ENCODE data around the gene KANK2. TPM values are rescaled to one million over a fixed set of nuclear protein-coding genes. Genes with fewer than 3 reads are reported as not detected.
"Not testable (repeated sequence)": the region's sequence is repeated elsewhere in the genome, so short reads cannot be mapped to it uniquely, and the experiment has no call there.

The KANK2 gene
- total RNA-seq, 1 donor from 2014 or later, result 2.7 TPM

DNA sequence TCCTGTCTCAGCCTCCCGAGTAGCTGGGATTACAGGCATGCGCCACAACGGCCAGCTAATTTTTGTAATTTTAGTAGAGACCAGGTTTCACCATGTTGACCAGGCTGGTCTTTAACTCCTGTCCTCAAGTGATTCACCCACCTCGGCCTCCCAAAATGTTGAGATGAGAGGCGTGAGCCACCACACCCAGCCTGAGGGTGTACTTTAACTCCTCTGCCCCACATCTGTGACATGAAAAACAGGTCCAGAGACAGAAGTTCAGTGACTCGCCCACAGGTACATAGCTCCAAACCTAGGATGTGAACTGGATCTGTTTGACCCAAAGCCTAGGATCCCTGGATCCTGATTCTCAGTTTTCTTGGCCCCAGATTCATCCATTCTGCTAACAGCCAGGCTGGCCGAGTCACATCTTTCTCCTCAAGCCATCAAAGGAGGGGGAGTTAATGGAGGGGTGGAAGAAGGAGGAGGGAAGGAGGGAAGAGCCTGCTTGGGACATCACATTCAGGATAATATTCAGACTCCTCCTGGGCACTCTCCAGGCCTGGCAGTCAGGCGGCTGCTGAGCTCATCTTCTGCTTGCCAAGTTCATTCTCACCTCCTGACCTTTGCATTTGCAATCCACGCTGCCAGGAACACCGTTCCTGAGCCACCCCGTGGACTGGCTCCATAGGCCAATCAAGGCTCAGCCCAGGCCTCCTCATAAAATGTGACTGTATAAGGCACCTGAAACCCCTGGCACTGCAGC, 44.9 kb downstream of the KANK2 start:
- Mint-ChIP-seq H3K4me3 (peak overlapping the region; percentile 45), H3K27me3 (ENCODE audit: insufficient read depth) (no peaks in the 10 kb centered on the region), H3K9me3 (no peaks in the 10 kb centered on the region), H3K27ac (no peak overlapping the region), H3K4me1 (ENCODE audit: low read depth) (peaks cover 7% of the 10 kb centered on the region), H3K36me3 (ENCODE audit: low read depth) (peaks cover 20% of the 10 kb centered on the region)
- intact Hi-C loops (cut with micrococcal nuclease), result no loop called here
- no peak for DNase-seq (ENCODE audit: low spot score)

DNA sequence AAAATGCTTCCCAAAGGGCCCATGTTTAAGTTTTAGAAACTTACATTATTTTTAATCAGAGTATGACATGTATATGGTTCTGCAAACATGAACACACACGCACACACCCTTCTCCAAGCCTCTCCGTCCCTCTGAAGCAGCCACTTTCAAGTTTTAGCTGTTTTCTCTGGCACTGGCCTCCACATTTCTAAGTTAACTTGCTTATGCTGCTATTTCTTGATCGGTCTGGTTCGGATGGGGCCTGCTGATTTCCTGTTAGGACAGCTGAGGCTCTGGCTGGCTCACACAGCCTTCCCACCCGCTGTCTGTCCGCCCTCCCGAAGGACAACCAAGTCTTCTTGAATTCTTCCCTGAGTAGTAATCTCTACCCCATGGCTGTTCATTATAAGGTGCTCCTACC, 46.2 kb downstream of the KANK2 start:
- no peak overlapping the region for H3K4me3 Mint-ChIP-seq
- H3K4me1 Mint-ChIP-seq (ENCODE audit: low read depth), result peaks cover 7% of the 10 kb centered on the region
- no peaks in the 10 kb centered on the region for H3K27me3 Mint-ChIP-seq (ENCODE audit: insufficient read depth)
- no peak overlapping the region for H3K27ac Mint-ChIP-seq
- no peak for DNase-seq (ENCODE audit: low spot score)
- peaks cover 23% of the 10 kb centered on the region for H3K36me3 Mint-ChIP-seq (ENCODE audit: low read depth)
- no peaks in the 10 kb centered on the region for H3K9me3 Mint-ChIP-seq
- intact Hi-C loops (cut with micrococcal nuclease), result no loop called here

DNA sequence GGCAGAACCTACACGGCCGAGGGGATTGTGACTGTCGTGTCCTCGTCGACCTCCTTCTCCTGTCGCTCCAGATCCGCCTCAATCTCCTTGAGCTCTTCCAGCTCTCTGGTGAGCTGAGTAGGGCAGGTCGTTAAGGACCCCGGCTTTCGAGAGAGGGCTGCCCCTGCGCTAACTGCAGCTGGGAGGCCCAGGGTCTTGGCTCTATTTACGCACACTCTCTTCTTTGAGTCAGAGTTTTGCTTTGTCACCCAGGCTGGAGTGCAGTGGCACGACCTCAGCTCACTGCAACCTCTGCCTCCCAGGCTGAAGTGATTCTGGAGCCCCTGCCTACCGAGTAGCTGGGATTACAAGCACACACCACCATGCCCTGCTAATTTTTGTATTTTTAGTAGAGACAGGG, 49.3 kb downstream of the KANK2 start:
- Mint-ChIP-seq H3K27ac (no peak overlapping the region), H3K36me3 (ENCODE audit: low read depth) (peaks cover 35% of the 10 kb centered on the region), H3K4me1 (ENCODE audit: low read depth) (no peaks in the 10 kb centered on the region), H3K9me3 (no peaks in the 10 kb centered on the region), H3K4me3 (no peak overlapping the region), H3K27me3 (ENCODE audit: insufficient read depth) (no peaks in the 10 kb centered on the region)
- intact Hi-C loops (cut with micrococcal nuclease), result no loop called here
- no peak for DNase-seq (ENCODE audit: low spot score)

DNA sequence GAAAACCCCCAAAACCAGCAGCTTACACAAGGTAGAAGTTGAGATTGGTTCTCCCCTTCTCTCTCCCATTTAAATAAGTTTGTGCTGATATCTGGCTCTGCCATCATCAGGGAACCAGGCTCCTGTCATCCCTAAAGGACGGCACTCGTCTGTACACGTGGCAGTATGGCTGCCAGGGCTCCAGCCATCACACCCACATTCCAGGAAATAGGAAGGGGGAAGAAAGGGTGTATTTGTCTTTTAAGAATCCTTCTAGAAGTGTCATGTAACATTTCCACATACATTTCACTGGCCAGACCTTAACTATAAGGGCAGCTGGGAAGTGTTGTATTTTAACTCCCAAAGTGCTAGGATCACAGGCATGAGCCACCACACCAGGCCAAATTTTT, 51.8 kb downstream of the KANK2 start:
- intact Hi-C loops (cut with micrococcal nuclease), result no loop called here
- Mint-ChIP-seq H3K27ac (no peak overlapping the region), H3K4me1 (ENCODE audit: low read depth) (no peaks in the 10 kb centered on the region), H3K9me3 (no peaks in the 10 kb centered on the region), H3K4me3 (no peak overlapping the region), H3K27me3 (ENCODE audit: insufficient read depth) (no peaks in the 10 kb centered on the region), H3K36me3 (ENCODE audit: low read depth) (peaks cover 28% of the 10 kb centered on the region)
- DNase-seq (ENCODE audit: low spot score), result no peak

DNA sequence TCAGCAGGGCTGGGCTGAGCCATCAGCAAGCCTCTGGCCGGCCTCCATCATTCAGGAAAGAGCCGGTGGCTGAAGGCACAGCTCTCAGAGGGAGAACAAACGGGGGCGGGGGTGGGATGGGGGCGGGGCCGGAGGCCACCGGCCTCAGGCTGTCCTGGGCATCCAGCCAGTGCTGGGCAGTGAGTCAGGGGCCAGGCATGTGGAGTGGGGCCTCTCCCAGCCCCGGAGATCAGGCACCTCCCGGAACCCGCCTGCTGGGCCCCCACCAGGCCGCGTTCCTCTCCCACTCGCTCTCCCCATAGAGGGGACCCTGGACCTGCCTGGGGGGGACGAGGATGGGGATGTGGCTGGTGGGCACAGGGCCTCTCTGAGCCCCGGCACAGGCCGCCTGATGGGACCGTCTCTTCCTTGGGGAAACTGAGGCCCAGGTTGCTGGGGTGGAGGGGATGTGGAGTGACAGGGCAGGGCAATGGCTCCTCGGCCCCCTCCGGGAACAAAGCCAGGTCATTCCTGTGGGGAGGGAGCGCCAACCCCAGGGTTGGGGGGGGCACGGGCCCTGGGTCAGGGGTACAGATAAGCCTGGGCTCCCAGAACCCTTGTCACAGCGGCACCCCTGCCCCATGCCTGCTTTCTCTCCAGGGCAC, 54.7 kb downstream of the KANK2 start:
- peaks cover 5% of the 10 kb centered on the region for H3K4me1 Mint-ChIP-seq (ENCODE audit: low read depth)
- no peaks in the 10 kb centered on the region for H3K9me3 Mint-ChIP-seq
- no peak overlapping the region for H3K4me3 Mint-ChIP-seq
- peaks cover 16% of the 10 kb centered on the region for H3K36me3 Mint-ChIP-seq (ENCODE audit: low read depth)
- DNase-seq (ENCODE audit: low spot score), result no peak
- H3K27ac Mint-ChIP-seq, result no peak overlapping the region
- intact Hi-C loops (cut with micrococcal nuclease), result no loop called here
- H3K27me3 Mint-ChIP-seq (ENCODE audit: insufficient read depth), result no peaks in the 10 kb centered on the region

DNA sequence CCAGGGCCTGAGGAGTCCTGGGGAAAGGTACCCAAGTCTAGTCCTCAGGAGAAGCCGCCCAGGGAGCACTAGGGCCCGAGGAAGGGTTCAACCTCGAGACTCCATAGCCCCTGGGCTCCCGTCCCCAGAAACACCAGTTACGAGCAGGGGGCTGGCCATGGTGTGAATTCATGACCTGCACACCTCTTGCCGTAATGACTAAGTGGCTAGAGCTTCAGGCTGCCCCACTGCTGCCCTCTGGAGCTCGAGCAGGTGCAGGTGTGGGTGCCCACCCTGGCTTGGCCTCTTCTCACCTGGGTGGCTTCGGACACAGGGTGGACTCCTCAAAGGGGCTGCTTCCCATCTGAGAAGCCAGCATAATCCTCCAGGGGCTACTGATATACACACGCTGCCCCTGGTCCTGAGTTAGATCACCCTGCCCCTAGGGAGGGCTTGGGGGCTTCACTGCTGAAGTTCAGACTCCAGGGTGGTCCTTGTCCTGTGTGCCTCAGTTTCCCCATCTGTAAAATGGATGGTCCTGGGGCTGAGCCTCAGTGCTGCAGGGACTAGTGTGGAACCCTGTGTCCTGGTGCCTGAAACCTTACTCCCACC, 55.3 kb downstream of the KANK2 start:
- DNase-seq (ENCODE audit: low spot score), result no peak
- Mint-ChIP-seq H3K27me3 (ENCODE audit: insufficient read depth) (no peaks in the 10 kb centered on the region), H3K36me3 (ENCODE audit: low read depth) (peaks cover 14% of the 10 kb centered on the region), H3K4me3 (no peak overlapping the region), H3K4me1 (ENCODE audit: low read depth) (peaks cover 8% of the 10 kb centered on the region), H3K9me3 (no peaks in the 10 kb centered on the region), H3K27ac (no peak overlapping the region)
- intact Hi-C loops (cut with micrococcal nuclease), result no loop called here

DNA sequence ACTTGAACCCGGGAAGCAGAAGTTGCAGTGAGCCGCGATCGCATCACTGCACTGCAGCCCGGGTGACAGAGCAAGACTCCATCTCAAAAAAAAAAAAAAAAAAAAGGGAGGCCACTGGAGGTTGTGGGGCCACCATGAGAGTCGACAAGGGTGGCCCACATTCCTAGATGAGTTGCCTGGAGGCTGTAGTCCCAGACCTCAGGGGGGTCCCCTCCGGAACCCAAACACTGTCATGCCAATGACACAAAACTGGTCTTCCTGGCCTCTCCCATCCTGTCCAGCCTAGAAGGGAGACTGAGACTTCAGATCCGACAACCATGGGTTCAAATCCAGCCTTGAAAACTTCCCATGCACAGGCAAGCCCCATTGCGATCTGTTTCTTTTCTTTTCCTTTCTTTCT, 56.4 kb downstream of the KANK2 start:
- H3K27ac Mint-ChIP-seq, result no peak overlapping the region
- H3K36me3 Mint-ChIP-seq (ENCODE audit: low read depth), result peaks cover 9% of the 10 kb centered on the region
- no peak overlapping the region for H3K4me3 Mint-ChIP-seq
- H3K27me3 Mint-ChIP-seq (ENCODE audit: insufficient read depth), result no peaks in the 10 kb centered on the region
- no peak for DNase-seq (ENCODE audit: low spot score)
- no peaks in the 10 kb centered on the region for H3K9me3 Mint-ChIP-seq
- intact Hi-C loops (cut with micrococcal nuclease), result no loop called here
- H3K4me1 Mint-ChIP-seq (ENCODE audit: low read depth), result peaks cover 8% of the 10 kb centered on the region

DNA sequence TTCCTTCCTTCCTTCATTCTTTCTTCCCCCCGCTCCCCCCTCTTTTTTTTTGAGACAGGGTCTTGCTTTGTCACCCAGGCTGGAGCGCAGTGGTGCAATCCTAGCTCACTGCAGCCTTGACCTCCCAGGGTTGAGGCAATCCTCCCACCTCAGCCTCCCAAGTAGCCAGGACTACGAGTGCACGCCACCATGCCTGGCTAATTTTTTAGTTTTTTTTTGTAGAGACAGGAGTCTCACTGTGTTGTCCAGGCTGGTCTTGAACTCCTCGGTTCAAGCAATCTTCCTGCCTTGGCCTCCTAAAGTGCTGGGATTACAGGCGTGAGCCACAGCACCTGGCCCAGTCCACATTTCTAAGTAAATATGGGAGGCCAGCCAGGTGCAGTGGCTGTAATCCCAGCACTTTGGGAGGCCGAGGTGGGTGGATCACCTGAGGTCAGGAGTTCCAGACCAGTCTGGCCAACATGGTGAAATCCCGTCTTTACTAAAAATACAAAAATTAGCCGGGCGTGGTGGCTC, 57.3 kb downstream of the KANK2 start:
- H3K27me3 Mint-ChIP-seq (ENCODE audit: insufficient read depth); DNase-seq (ENCODE audit: low spot score); H3K4me1 Mint-ChIP-seq (ENCODE audit: low read depth); intact Hi-C loops (cut with micrococcal nuclease); H3K4me3 Mint-ChIP-seq; H3K27ac Mint-ChIP-seq; H3K9me3 Mint-ChIP-seq; H3K36me3 Mint-ChIP-seq (ENCODE audit: low read depth): not testable (repeated sequence)

DNA sequence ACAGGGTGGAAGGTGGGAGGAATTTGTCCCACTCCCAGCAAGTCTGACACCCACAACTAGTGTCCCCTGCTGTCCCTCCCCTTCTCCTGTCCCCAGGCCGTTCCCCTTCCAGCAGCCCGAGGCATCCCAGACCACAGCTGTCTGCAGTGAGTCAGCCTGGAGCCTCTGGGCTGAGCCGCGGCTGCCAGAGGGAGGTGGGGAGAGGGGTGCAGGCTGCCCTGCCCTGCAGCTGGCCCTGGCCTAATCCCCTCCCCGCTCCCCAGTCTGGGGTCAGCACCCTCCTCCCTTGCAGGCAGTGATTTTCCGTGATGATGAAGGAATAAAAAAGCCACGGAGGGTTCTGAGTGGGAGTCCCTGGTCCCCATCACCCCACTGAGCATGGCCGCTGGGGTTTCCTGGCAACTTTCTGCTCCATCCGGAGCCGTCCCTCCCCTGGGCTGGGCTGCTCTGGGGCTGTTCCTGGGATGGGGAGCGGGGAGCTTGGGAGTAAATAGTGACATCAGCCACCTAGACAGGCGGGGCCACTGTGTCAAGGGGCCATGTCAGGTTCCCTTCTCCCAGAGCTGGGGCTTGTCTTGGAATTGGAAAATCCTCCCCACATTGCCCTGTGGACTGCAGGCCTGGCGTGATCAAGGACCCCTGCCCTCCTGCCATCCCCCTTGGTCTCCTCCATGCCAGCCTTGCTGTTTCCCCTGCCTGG, 58.6 kb downstream of the KANK2 start:
- DNase-seq (ENCODE audit: low spot score), result no peak
- H3K27me3 Mint-ChIP-seq (ENCODE audit: insufficient read depth), result no peaks in the 10 kb centered on the region
- no peaks in the 10 kb centered on the region for H3K36me3 Mint-ChIP-seq (ENCODE audit: low read depth)
- peaks cover 8% of the 10 kb centered on the region for H3K4me1 Mint-ChIP-seq (ENCODE audit: low read depth)
- intact Hi-C loops (cut with micrococcal nuclease), result loop anchor here (2.0 to 5.0 kb wide), 2 partner anchors 16 to 344 kb away; partner anchors contain the start of genes ELAVL3 and SPC24
- no peak overlapping the region for H3K27ac Mint-ChIP-seq
- no peak overlapping the region for H3K4me3 Mint-ChIP-seq
- H3K9me3 Mint-ChIP-seq, result no peaks in the 10 kb centered on the region

DNA sequence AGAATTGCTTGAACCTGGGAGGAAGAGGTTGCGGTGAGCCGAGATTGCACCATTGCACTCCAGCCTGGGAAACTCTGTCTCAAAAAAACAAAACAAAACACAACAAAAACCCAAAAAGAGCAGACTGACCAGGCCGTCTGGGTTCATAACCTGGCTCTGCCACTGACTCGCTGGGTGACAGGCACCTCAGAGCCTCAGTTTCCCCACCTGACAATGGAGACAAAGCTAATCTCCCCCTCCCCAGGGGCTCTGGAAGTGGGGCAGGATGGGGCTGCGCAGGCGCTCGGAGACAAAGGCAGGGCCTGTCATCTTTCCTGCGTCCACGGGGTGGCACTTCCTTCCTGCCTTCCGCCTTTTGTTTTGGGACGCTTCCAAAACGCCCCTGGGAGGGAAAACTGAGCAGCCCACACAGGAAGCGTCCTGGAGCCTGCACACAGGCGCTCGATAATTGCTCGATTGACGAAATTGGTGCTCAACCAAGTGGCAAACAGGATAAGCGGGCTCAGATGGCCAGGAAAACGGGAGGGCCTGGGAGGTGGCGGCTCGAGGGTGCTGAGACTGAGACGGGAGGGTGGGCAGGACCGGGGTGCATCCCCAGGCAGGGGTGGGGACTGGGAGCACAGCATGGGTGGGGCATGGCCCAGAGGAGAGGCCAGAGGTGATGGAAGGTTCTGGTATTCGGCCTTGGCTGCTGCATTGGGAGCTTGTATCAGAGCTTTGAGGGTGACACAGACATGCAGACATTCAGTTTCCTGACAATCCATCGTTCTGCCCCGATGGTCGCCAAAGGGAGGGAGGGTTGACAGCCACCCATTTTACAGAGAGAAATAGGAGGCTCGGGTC, 59.6 kb downstream of the KANK2 start:
- Mint-ChIP-seq H3K27me3 (ENCODE audit: insufficient read depth) (no peaks in the 10 kb centered on the region), H3K27ac (no peak overlapping the region), H3K9me3 (no peaks in the 10 kb centered on the region), H3K4me3 (peak overlapping the region; percentile 82), H3K4me1 (ENCODE audit: low read depth) (peaks cover 8% of the 10 kb centered on the region), H3K36me3 (ENCODE audit: low read depth) (peaks cover 3% of the 10 kb centered on the region)
- intact Hi-C loops (cut with micrococcal nuclease), result loop anchor here (1.0 to 5.0 kb wide), 3 partner anchors 17 to 345 kb away; partner anchors contain the start of genes ELAVL3 and SPC24
- DNase-seq (ENCODE audit: low spot score), result peak; percentile 21

DNA sequence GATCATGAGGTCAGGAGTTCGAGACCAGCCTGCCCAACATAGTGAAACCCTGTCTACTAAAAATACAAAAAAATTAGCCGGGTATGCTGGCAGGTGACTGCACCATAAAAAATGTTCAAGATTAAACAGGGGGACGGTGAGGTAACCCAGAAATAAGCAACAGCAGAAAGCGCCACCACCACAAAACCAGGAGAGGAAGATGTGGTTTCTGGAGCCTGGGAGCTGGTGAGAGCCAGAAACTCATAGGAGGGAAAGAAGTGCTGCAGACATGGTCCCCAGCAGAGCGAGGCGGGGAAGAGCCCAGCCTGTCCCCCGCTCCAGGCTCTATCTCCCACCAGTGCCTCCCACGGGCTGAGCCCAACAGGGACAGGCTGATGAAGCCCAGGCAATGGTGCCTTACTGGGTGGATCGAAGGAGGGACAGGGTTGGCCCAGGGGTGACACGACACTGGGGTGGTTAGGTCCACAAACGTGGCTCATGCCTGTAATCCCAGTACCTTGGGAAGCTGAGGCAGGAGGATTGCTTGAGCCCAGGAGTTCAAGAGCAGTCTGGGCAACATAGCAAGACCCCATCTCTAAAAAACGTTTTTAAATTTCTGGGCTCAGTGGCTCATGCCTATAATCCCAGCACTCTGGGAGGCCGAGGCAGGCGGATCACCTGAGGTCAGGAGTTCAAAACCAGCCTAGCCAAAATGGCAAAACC, 60.8 kb downstream of the KANK2 start:
- H3K36me3 Mint-ChIP-seq (ENCODE audit: low read depth), result peaks cover 9% of the 10 kb centered on the region

More for the DNA sequence above, 60.8 kb downstream of the KANK2 start:
- Mint-ChIP-seq H3K27me3 (ENCODE audit: insufficient read depth) (no peaks in the 10 kb centered on the region), H3K4me1 (ENCODE audit: low read depth) (peaks cover 8% of the 10 kb centered on the region), H3K9me3 (no peaks in the 10 kb centered on the region), H3K27ac (no peak overlapping the region), H3K4me3 (no peak overlapping the region)
- intact Hi-C loops (cut with micrococcal nuclease), result loop anchor here (1.0 to 5.0 kb wide), 2 partner anchors 67 to 346 kb away; partner anchors contain the start of gene ELAVL3
- DNase-seq (ENCODE audit: low spot score), result no peak

All from activated T-helper 1 cell treated with anti-CD3 and anti-CD28 coated beads, Interleukin-12 subunit alpha, Interleukin-12 subunit beta, Interleukin-2, Interleukin-4 antibody, amounts not matched to agents 30 ng/mL and 10 ng/mL and 1 ng/mL, durations not matched to agents 14 hours and 24 hours and 36 hours (primary cell).